Neural cell (in vitro differentiated cells): Measurements from ENCODE around the gene NRF1. TPM values are rescaled to one million over a fixed set of nuclear protein-coding genes. Genes with fewer than 3 reads are reported as not detected.

Experiments
- H2AFZ ChIP-seq: fragments of 200-600, 300-800 bp; sonication (generic), shearing (Covaris generic); 2 replicates; pipeline ENCODE4 v1.6.0; 2014; ENCODE audit warnings: low read depth, mild to moderate bottlenecking, antibody characterized with exemption, low read length, moderate library complexity
- H3F3A ChIP-seq: fragments of 200-600 bp; shearing (Covaris generic); 2 replicates; pipeline ENCODE4 v1.6.1; 2016; ENCODE audit warnings: mild to moderate bottlenecking, moderate library complexity, mixed read lengths, antibody characterized with exemption, low read length; ENCODE audit not compliant: insufficient read depth, poor library complexity, severe bottlenecking
- H3K27ac ChIP-seq: fragments of 200-600, 300-800 bp; sonication (generic), shearing (Covaris generic); 2 replicates; pipeline ENCODE4 v1.5.1; 2014; ENCODE audit warnings: mild to moderate bottlenecking, low read length, moderate library complexity
- H3K27me3 ChIP-seq: fragments of 300-800, 200-600 bp; sonication (generic), shearing (Covaris generic); 2 replicates; pipeline ENCODE4 v1.6.0; 2014; ENCODE audit warnings: mild to moderate bottlenecking, low read depth, low read length, moderate library complexity; ENCODE audit not compliant: insufficient read depth
- H3K36me3 ChIP-seq: fragments of 300-800, 200-600 bp; sonication (generic), shearing (Covaris generic); 2 replicates; pipeline ENCODE4 v1.5.1; 2014; ENCODE audit warnings: mild to moderate bottlenecking, antibody characterized with exemption, low read length, moderate library complexity; ENCODE audit not compliant: insufficient read depth
- H3K4me2 ChIP-seq: fragments of 300-800, 200-600 bp; sonication (generic), shearing (Covaris generic); 2 replicates; pipeline ENCODE4 v1.6.0; 2014; ENCODE audit warnings: mild to moderate bottlenecking, low read length
- H3K4me3 ChIP-seq: fragments of 300-800, 200-600 bp; sonication (generic), shearing (Covaris generic); 2 replicates; pipeline ENCODE4 v1.5.1; 2014; ENCODE audit warnings: mild to moderate bottlenecking, low read length, moderate library complexity
- H3K79me2 ChIP-seq: fragments of 200-600 bp; shearing (Covaris generic); replicated peaks from 2 replicates; pipeline ENCODE4 v1.6.0; 2014; ENCODE audit warnings: mild to moderate bottlenecking, low read length, moderate library complexity; ENCODE audit not compliant: insufficient read depth
- H3K9ac ChIP-seq: fragments of 300-800, 200-600 bp; sonication (generic), shearing (Covaris generic); 2 replicates; pipeline ENCODE4 v1.6.1; 2016; ENCODE audit warnings: mild to moderate bottlenecking, low read length, mixed read lengths
- H3K9me2 ChIP-seq: fragments of 200-600 bp; shearing (Covaris generic); 2 replicates; pipeline ENCODE4 v1.6.1; 2016; ENCODE audit warnings: mild to moderate bottlenecking, low read length, mixed read lengths; ENCODE audit not compliant: insufficient read depth
- H3K9me3 ChIP-seq: fragments of 200-600, 300-800 bp; sonication (generic), shearing (Covaris generic); 2 replicates; pipeline ENCODE4 v1.6.1; 2016; ENCODE audit warnings: mild to moderate bottlenecking, mixed run types, low read length, moderate library complexity, mixed read lengths
- H4K20me1 ChIP-seq: fragments of 200-600 bp; shearing (Covaris generic); 2 replicates; pipeline ENCODE4 v1.6.1; 2016; ENCODE audit warnings: mild to moderate bottlenecking, mixed run types; ENCODE audit not compliant: insufficient read depth
- CTCF ChIP-seq: fragments of 450-650 bp; IDR thresholded peaks from 2 replicates; pipeline ENCODE4 v1.5.1; 2014; ENCODE audit warnings: antibody characterized with exemption, mild to moderate bottlenecking, moderate library complexity; ENCODE audit not compliant: poor library complexity, severe bottlenecking
- EP300 ChIP-seq: fragments of 450-650 bp; conservative IDR thresholded peaks from 2 replicates; pipeline ENCODE4 v1.6.1; 2014; ENCODE audit warnings: antibody characterized with exemption, mild to moderate bottlenecking, moderate library complexity; ENCODE audit not compliant: poor library complexity, severe bottlenecking
- EZH2 ChIP-seq: fragments of 200-600, 300-800 bp; shearing (Covaris generic), sonication (generic); IDR thresholded peaks from 2 replicates; pipeline ENCODE4 v1.6.1; 2014; ENCODE audit warnings: antibody characterized with exemption, low read length, borderline replicate concordance, mild to moderate bottlenecking; ENCODE audit not compliant: insufficient read depth, poor library complexity, severe bottlenecking
- MXI1 ChIP-seq: fragments of 450-650 bp; conservative IDR thresholded peaks from 2 replicates; pipeline ENCODE4 v1.6.1; 2014; ENCODE audit warnings: antibody characterized with exemption, mild to moderate bottlenecking; ENCODE audit not compliant: poor library complexity, severe bottlenecking
- POLR2AphosphoS5 ChIP-seq: IDR thresholded peaks from 2 replicates; pipeline ENCODE4 v1.6.1; 2012
- RAD21 ChIP-seq: fragments of 450-650 bp; conservative IDR thresholded peaks from 2 replicates; pipeline ENCODE4 v1.6.1; 2014; ENCODE audit warnings: antibody characterized with exemption, mild to moderate bottlenecking, moderate library complexity
- REST ChIP-seq: IDR thresholded peaks from 2 replicates; pipeline ENCODE4 v1.6.1; 2012; ENCODE audit warnings: borderline replicate concordance
- SMC3 ChIP-seq: fragments of 450-650 bp; conservative IDR thresholded peaks from 2 replicates; pipeline ENCODE4 v1.6.1; 2014; ENCODE audit warnings: antibody characterized with exemption, mild to moderate bottlenecking, moderate library complexity; ENCODE audit not compliant: poor library complexity
- TAF1 ChIP-seq: IDR thresholded peaks from 2 replicates; pipeline ENCODE4 v1.6.1; 2012; ENCODE audit warnings: low read depth
- polyA plus RNA-seq: library from polyadenylated mRNA; depleted of rRNA; stranded (reverse); fragments of >200 nt; gene quantifications from 2 replicates; pipeline ENCODE4 v1.2.3, GENCODE V29; 2014

The NRF1 gene
- polyA plus RNA-seq, 1 donor from 2014 or later, result 13.2 TPM

GRCh38 chr7:129724796-129725195, 113.3 kb downstream of the NRF1 start:
- H3K79me2 ChIP-seq, result no peaks in the 10 kb centered on the region
- no peak overlapping the region for H2AFZ ChIP-seq
- no peaks in the 10 kb centered on the region for H4K20me1 ChIP-seq
- no peaks in the 10 kb centered on the region for H3K9me2 ChIP-seq
- H3K4me3 ChIP-seq, result no peak overlapping the region
- H3K4me2 ChIP-seq, result no peak overlapping the region
- H3K9ac ChIP-seq, result no peak overlapping the region
- no peaks in the 10 kb centered on the region for H3F3A ChIP-seq
- H3K36me3 ChIP-seq, result no peaks in the 10 kb centered on the region
- no peaks in the 10 kb centered on the region for H3K9me3 ChIP-seq
- no peaks in the 10 kb centered on the region for H3K27me3 ChIP-seq
- TF ChIP-seq EP300 (no peak), EZH2 (no peak), TAF1 (no peak), RAD21 (no peak)
- no peak overlapping the region for H3K27ac ChIP-seq

- no peak overlapping the region for H3K4me3 ChIP-seq
These were observed 117.5 kb downstream of the NRF1 start for GRCh38 chr7:129728875-129729467.

More at GRCh38 chr7:129728875-129729467, 117.5 kb downstream of the NRF1 start:
- Histone ChIP-seq H4K20me1 (no peaks in the 10 kb centered on the region), H3K4me2 (no peak overlapping the region), H3K9ac (no peak overlapping the region), H2AFZ (no peak overlapping the region), H3K9me2 (no peaks in the 10 kb centered on the region), H3F3A (no peaks in the 10 kb centered on the region), H3K27me3 (no peaks in the 10 kb centered on the region), H3K9me3 (no peaks in the 10 kb centered on the region), H3K79me2 (no peaks in the 10 kb centered on the region), H3K36me3 (no peaks in the 10 kb centered on the region), H3K27ac (no peak overlapping the region)
- TF ChIP-seq MXI1 (no peak), EP300 (no peak), RAD21 (no peak), TAF1 (no peak), SMC3 (no peak), POLR2AphosphoS5 (no peak), CTCF (no peak), EZH2 (no peak), REST (no peak)
